HG03565 (cell line): ENCODE results near the gene BSN.

ENCODE experiments used
- ATAC-seq: cut with Tn5 transposase; IDR thresholded peaks from one replicate; pipeline ENCODE4 v1.9.1; 2021; ENCODE audit warnings: mild to moderate bottlenecking, moderate library complexity; ENCODE audit not compliant: unreplicated experiment

Gene BSN

GRCh38 chr3:49591615-49592014, 37.3 kb downstream of the BSN start:
- no peak for ATAC-seq

DNA sequence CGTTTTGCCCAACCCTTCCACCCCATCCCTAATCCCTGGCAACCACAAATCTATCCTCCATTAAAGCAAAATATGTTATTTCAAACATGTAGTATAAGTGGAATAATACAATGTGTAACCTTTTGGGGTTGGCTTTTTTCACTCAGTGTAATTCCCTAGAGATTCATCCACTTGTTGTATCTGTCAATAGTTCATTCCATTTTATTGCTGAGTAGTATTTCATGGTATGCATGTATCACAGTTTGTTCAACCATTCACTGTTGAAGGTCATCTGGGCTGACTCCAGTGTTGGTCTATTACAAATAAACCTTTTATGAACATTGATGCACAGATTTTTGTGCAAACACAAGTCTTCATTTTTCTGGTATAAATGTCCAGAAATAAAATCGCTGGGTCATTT, 38.8 kb downstream of the BSN start:
- ATAC-seq: no peak

GRCh38 chr3:49600781-49601180, 46.5 kb downstream of the BSN start:
- no peak for ATAC-seq

- ATAC-seq: no peak
These were observed 47.2 kb downstream of the BSN start for GRCh38 chr3:49601358-49602048.

GRCh38 chr3:49602049-49602554, 47.8 kb downstream of the BSN start:
- ATAC-seq: no peak

- no peak for ATAC-seq
These were observed 48.7 kb downstream of the BSN start for GRCh38 chr3:49602877-49603411.

DNA sequence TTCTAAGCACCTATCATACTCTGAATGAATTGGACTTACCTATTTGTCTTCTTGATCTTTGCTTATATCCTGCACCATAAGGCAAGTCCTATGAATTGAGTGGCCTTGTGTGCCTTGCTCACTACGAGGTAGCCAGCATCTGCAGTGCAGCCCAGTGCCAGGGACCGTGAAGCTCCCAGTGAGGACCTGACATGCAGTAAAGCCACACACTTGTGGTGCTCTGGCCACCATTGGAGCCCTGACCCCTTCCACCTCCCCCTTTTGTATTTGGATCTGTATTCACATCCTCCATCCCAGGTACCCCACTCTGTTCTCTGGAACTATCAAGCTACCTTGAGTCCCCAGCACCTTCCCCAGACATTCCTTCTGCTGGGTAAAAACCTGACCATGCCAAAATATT, 52.1 kb downstream of the BSN start:
- no peak for ATAC-seq

DNA sequence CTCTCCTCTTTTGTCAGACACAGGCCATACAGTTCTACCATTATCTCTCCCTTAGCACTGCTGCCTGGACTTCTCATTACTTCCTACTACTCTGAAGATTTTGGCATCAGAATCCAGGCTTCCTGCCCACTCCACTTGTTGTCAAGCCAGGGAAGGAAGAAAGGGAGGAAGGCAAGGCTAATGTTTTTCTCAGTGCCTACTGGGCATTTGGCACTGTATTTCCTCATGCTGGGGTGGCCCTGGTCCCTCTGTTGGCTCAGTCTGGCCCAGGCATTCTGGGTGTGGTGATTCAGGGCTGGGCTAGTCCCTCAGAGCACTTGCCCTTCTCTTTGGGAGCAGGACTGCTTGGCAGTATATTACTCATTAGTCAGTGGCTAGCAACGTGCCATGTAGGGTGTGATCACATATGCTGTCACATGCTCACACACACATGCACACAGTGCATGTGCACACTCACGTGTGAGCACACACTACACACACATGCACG, 52.9 kb downstream of the BSN start:
- no peak for ATAC-seq

DNA sequence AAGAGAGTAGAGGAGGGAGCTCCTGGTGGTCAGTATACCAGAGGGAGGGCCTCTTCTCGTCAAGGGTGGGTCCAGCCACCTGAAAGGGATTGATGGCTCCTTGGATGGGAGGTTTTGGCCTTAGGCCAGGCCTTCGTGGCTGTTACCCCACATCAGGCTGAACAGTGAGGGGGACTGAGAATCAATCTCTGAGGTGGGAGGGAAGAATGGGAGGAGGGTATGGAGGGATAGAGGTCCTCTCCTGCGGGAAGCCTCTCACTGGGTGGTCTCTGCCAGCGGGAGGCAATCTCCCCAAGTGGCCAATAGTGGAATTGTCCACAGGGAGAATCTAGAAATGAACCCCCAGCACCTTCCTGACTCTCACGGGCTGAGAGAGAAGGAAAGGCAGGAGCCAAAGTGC, 53.5 kb downstream of the BSN start:
- ATAC-seq: no peak

- ATAC-seq: no peak
These were observed 55.0 kb downstream of the BSN start for GRCh38 chr3:49609314-49609713.

GRCh38 chr3:49609815-49610214, 55.5 kb downstream of the BSN start:
- no peak for ATAC-seq

- ATAC-seq: no peak
These were observed 56.5 kb downstream of the BSN start for GRCh38 chr3:49610666-49611280.

DNA sequence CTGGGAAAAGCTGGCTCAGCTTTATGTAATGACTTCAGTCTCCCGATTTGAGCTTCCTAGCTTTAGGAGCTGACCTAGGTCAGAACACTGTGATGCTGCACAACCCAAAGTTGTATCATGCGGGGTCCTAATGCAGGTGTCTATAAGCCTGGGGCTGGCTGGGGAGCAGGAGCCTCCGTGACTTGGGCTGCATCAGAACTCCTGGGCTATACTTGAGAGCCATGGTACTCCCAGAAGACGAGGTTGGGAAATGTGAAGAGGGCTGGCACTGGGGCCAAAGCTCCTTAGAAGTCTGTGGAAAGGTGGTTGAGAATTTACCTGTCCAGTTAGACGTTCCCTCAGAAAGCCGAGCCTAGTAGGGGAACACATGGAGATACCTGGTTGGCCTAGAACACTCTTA, 57.0 kb downstream of the BSN start:
- no peak for ATAC-seq

DNA sequence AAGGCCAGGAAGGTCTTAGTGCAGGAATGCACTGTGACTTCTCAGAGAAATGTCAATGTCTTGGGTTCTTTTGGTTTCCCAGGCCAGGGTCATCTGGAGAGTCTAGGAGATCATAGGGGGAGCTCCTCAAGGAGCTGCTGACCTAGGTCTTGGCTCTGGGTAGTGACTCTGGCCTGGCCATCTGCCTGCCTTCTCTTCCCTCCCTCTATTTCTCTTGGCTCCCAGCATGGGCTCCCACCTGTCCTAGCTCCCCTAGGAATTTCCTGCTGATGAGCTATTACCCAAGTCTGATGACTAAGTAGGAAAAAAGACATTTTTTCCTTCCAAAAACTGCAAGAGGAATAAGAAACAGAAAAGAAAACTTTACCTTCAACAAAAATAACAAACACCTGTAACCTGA, 57.4 kb downstream of the BSN start:
- no peak for ATAC-seq

- ATAC-seq: no peak
These were observed 60.7 kb downstream of the BSN start for GRCh38 chr3:49614936-49615335.

DNA sequence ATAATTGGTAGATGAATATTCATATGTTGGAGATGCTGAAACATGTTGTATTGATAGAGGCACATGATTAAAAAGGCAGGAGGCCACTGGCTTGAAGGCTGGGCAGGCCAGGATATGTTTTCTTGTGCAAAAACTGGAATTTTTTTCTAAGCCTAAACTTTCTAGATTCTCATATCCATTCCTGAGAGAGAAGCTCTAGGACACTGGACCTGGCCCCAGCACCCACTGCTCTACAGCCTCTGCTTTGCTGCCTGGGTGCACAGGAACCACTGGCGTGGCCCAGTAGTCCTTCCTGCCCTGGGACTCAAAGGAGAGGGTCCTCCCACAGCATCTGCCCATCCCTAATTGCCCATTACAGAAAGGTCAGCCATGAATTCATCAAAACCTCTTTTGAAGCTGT, 61.8 kb downstream of the BSN start:
- no peak for ATAC-seq

GRCh38 chr3:49616491-49616941, 62.2 kb downstream of the BSN start:
- no peak for ATAC-seq

DNA sequence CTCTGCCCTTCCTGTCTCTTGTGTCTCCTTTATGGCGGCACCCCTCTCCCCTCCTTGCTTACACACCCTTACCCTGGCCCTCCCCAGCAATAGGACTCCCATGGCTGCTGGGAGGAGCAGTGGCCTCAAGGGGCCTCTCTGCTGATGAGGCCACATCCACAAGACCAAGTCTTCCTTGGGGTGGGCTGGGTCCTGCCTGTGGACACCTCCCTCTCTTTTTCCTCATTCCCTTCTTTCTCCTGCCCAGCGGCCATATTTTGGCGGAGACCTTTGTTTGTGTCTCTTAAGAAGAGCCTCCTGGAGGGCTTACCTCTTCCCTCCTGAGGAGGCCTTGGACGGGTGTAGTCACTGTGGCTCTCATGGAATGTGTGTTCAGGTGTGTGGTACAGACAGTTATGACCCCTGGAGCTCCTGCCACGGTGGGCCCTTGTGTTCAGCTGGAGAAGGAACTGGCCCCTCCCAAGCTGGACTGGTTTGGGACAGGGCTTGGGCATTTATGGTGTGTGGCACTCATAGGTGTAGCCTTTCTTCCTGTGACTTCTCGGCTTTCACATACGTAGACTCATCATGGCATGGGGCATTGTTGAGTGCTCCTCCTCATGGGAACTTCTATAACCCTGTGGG, 63.2 kb downstream of the BSN start:
- ATAC-seq: no peak

DNA sequence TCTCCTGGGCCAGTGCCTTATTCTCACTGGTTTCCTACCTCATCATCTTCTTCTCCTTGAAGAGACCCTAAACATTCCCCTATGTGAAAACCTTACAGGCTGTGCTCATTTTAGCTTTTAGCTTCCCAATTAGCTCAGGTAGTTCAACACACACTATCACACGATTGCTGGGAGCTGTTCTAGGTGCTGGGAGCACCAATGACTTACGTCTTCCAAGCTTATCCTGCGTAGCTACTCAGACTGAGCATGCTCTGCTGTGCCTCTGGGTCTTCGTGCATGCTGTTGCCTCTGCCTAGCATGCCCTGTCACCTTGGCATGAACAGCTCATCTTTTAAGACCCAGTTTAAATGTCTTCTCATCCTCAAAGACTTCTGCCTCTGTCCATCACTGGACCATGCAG, 64.1 kb downstream of the BSN start:
- ATAC-seq: no peak

DNA sequence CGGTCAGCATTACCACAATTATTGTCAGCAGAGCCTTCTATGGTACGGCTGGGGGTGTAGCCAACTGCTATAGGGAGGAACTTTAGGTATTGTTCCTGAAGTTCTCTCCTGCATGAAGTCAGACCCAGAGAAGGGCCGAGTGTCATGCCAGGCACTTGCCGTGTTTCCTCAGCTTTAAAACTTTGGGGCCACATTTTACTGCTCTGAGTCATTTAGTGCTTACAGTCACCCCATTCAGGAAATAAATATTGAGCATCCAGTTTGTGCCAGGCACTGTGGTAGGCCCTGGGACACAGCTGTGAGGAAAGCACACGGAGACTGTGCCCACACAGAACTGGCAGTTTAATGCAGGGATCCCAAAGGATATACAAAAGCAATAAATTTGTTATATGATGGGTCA, 65.4 kb downstream of the BSN start:
- ATAC-seq: no peak

- ATAC-seq: no peak
These were observed 66.5 kb downstream of the BSN start for GRCh38 chr3:49620728-49621127.

GRCh38 chr3:49623071-49623470, 68.8 kb downstream of the BSN start:
- ATAC-seq: no peak
